ENCODE data around the gene ERH. TPM values are rescaled to one million over a fixed set of nuclear protein-coding genes. Genes with fewer than 3 reads are reported as not detected.

Gene ERH
- total and polyA plus RNA-seq, 2 donors (not counting 3 experiments of a cell fraction or from before 2014, with no cell fraction given), result 157 to 263 TPM

DNA sequence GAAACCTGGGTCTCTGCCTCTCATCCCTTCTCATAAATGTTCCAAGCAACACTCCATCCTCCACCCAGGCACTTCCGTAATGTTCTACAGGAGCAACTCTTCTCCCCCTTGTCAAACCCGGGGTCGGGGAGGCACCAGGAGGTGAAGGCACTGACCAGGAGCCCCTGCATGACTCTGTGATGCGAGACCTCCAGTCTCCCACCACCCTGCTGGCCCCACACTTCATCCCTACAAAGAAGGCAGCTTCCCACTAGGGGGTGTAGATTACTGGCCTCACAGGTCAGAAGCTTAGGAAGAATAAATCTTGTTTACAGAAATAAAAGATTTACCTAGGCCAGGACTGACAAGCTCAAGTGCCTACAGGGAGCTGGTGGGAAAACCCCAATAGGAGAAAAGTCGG lies 47.2 kb downstream of the ERH start:
- Histone ChIP-seq H3K4me3 (replicated peaks in 1 of 3; ENCODE audit: insufficient read depth in 1 of 3, low read depth in 1 of 3, low read length in 3 of 3) (no peak overlapping the region), H3K4me2 (ENCODE audit: insufficient read depth, low read length) (no peak overlapping the region), H3K27me3 (ENCODE audit: control insufficient read depth in 2 of 2, insufficient read depth in 2 of 2, low read length in 2 of 2) (no peaks in the 10 kb centered on the region), H4K20me1 (replicated peaks; ENCODE audit: control insufficient read depth, extremely low read depth, insufficient read depth, low read length) (no peaks in the 10 kb centered on the region), H3K9me3 (replicated peaks; ENCODE audit: control insufficient read depth, insufficient read depth, low read length) (no peaks in the 10 kb centered on the region), H3K9me1 (replicated peaks; ENCODE audit: control insufficient read depth, extremely low read depth, insufficient read depth, low read length) (no peaks in the 10 kb centered on the region), H3K4me1 (ENCODE audit: control insufficient read depth, extremely low read depth, insufficient read depth, low read length) (no peaks in the 10 kb centered on the region), H3K36me3 (ENCODE audit: control insufficient read depth in 2 of 2, extremely low read depth in 1 of 2, insufficient read depth in 2 of 2, low read length in 2 of 2) (no peaks in the 10 kb centered on the region), H3K27ac (ENCODE audit: insufficient read depth, low read depth, low read length) (no peak overlapping the region), H3K79me2 (ENCODE audit: control insufficient read depth, insufficient read depth, low read length) (no peaks in the 10 kb centered on the region), H3K9ac (replicated peaks; ENCODE audit: extremely low read depth, insufficient read depth, low read length) (no peak overlapping the region), H2AFZ (ENCODE audit: low read depth, low read length) (no peak overlapping the region)
- no peak for DNase-seq (ENCODE audit: low read depth, low spot score)
- POLR2A ChIA-PET, result no interaction called here
- intact Hi-C loops (cut with micrococcal nuclease), result no loop called here
- no peak for FAIRE-seq
- no TSS peak for BruUV-seq (replicated peaks)
- no peak for TF ChIP-seq POLR2AphosphoS5 (IDR thresholded peaks at IDR 0.05; ENCODE audit: insufficient read depth, low read depth, low read length)
- no peak for TF ChIP-seq GATA2 (IDR thresholded peaks at IDR 0.05; ENCODE audit: insufficient read depth, insufficient read length, low read depth, low read length)
- TF ChIP-seq, protein P1, sequence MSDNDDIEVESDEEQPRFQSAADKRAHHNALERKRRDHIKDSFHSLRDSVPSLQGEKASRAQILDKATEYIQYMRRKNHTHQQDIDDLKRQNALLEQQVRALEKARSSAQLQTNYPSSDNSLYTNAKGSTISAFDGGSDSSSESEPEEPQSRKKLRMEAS (IDR thresholded peaks at IDR 0.05; ENCODE audit: insufficient read depth, insufficient read length), result no peak
- TF ChIP-seq JUN (IDR thresholded peaks at IDR 0.05; ENCODE audit: borderline replicate concordance, insufficient read depth, insufficient read length, low read depth), result no peak
- TF ChIP-seq POLR2A (IDR thresholded peaks at IDR 0.05; ENCODE audit: low read depth, low read length), result no peak
- TF ChIP-seq EZH2 (IDR thresholded peaks at IDR 0.05; ENCODE audit: borderline replicate concordance, low read depth, low read length, severe bottlenecking), result no peak
- TF ChIP-seq MYC (IDR thresholded peaks at IDR 0.05; ENCODE audit: low read depth, low read length), result no peak
- TF ChIP-seq CTCF (IDR thresholded peaks at IDR 0.05; ENCODE audit: extremely low read depth in 1 of 2, insufficient read depth in 1 of 2, low read depth in 1 of 2, low read length in 2 of 2), result no peak
- TF ChIP-seq FOS (IDR thresholded peaks at IDR 0.05; ENCODE audit: borderline replicate concordance, insufficient read depth, low read length), result no peak
- dilution Hi-C loops (cut with MboI; ENCODE audit: extremely low pct_ligation_motif_present, low sequenced_read_pairs), result no loop called here
- CTCF ChIA-PET, result interaction anchor here (0.9 to 1.4 kb wide), 3 partner anchors 10 to 109 kb away, joined by 3 to 5 read pairs (median 3); no protein-coding TSS in a partner anchor
